Measurements from ENCODE around the gene GRIN3B. TPM values are rescaled to one million over a fixed set of nuclear protein-coding genes. Genes with fewer than 3 reads are reported as not detected.
A peak's percentile ranks its signal among the peaks of the same experiment; 100 is the strongest.

Gene GRIN3B
- total RNA-seq, 1 donor from 2014 or later: not detected

DNA sequence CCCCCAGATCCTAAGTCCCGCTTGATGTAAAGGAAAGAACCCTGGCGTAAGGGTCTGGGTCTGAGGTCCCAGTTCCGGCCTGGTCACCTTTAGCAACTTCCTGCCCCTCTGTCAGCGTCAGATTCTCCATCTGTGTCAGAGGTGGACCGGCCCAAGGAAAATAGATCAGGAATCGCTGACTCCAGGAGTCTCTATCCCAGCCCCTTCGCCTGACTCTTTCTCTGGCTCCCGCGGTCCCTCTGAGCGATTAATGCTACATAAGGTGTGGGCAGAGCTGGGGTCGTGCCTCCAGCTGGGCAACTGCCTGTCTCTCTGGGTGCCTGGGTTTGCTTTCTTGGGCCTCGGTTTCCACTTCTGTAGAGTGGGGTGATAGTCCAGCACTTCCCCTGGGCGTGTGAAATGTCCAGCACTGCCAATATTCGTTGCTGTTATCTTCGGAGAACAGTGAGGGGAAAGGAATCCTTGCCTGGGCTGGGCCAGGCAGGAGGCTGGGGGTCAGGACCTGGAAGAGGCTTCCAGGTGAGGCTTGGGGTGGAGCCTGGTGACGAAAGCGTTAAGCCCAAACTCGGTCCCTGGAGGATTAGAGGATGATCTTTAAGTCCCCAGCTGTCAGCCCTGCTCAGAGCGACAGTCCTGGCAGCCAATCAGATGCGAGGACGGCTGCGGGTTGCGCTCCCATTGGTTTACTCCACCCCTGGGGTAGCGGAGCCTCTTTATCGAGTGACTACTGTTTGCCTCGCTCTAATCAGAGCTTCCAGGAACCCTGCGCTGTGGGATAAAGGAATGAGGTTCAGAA is 40.5 kb downstream of the GRIN3B start:
- Histone ChIP-seq H3K9me3 (no peaks in the 10 kb centered on the region), H3K4me3 (peak overlapping the region; percentile 51 to 55), H3K4me1 (peaks cover 36% of the 10 kb centered on the region), H3K27me3 (no peaks in the 10 kb centered on the region), H3K27ac (peak overlapping the region; percentile 34), H3K36me3 (peaks cover 0 to 19% of the 10 kb centered on the region in 2 donors)
- DNase-seq (ENCODE audit: extremely low spot score in 2 of 2): no peak
- TF ChIP-seq POLR2A (IDR thresholded peaks at IDR 0.05): no peak
- peak; percentile 23 to 48 for TF ChIP-seq POLR2AphosphoS5 (IDR thresholded peaks at IDR 0.05; ENCODE audit: insufficient read depth in 1 of 2, low read depth in 1 of 2)
- TF ChIP-seq, protein P1, sequence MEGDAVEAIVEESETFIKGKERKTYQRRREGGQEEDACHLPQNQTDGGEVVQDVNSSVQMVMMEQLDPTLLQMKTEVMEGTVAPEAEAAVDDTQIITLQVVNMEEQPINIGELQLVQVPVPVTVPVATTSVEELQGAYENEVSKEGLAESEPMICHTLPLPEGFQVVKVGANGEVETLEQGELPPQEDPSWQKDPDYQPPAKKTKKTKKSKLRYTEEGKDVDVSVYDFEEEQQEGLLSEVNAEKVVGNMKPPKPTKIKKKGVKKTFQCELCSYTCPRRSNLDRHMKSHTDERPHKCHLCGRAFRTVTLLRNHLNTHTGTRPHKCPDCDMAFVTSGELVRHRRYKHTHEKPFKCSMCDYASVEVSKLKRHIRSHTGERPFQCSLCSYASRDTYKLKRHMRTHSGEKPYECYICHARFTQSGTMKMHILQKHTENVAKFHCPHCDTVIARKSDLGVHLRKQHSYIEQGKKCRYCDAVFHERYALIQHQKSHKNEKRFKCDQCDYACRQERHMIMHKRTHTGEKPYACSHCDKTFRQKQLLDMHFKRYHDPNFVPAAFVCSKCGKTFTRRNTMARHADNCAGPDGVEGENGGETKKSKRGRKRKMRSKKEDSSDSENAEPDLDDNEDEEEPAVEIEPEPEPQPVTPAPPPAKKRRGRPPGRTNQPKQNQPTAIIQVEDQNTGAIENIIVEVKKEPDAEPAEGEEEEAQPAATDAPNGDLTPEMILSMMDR (IDR thresholded peaks at IDR 0.05): no peak
- intact Hi-C loops (cut with DNase I): no loop called here

DNA sequence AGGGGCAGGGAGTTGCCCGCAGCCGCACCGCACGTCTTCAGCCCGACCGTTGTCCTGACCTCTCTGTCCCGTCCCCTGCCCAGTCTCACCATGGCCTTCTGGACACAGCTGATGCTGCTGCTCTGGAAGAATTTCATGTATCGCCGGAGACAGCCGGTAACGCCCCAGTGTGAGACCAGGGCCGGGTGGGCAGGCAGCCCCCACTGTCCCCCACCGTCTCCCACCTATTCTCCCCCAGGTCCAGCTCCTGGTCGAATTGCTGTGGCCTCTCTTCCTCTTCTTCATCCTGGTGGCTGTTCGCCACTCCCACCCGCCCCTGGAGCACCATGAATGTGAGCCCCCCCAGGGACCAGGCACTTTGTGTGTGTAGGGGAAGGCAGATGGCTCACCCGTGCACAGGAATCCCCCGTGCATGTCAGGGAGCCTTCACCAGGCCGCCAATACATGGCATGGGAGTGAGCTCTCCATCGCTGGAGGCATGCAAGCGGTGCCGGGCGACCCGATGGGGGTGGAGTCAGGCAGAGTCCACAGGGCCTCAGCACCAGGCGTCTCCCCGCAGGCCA is 41.1 kb downstream of the GRIN3B start:
- no peak for DNase-seq (ENCODE audit: extremely low spot score in 2 of 2)
- peak overlapping the region; percentile 51 to 55 for H3K4me3 ChIP-seq
- H3K4me1 ChIP-seq: peaks cover 36% of the 10 kb centered on the region
- no peak for TF ChIP-seq POLR2A (IDR thresholded peaks at IDR 0.05)
- no peak for TF ChIP-seq POLR2AphosphoS5 (IDR thresholded peaks at IDR 0.05; ENCODE audit: insufficient read depth in 1 of 2, low read depth in 1 of 2)
- TF ChIP-seq, protein P1 (IDR thresholded peaks at IDR 0.05): no peak
- intact Hi-C loops (cut with DNase I): no loop called here
- no peaks in the 10 kb centered on the region for H3K9me3 ChIP-seq
- H3K27me3 ChIP-seq: no peaks in the 10 kb centered on the region
- H3K36me3 ChIP-seq: peaks cover 0 to 12% of the 10 kb centered on the region in 2 donors
- no peak overlapping the region for H3K27ac ChIP-seq

DNA sequence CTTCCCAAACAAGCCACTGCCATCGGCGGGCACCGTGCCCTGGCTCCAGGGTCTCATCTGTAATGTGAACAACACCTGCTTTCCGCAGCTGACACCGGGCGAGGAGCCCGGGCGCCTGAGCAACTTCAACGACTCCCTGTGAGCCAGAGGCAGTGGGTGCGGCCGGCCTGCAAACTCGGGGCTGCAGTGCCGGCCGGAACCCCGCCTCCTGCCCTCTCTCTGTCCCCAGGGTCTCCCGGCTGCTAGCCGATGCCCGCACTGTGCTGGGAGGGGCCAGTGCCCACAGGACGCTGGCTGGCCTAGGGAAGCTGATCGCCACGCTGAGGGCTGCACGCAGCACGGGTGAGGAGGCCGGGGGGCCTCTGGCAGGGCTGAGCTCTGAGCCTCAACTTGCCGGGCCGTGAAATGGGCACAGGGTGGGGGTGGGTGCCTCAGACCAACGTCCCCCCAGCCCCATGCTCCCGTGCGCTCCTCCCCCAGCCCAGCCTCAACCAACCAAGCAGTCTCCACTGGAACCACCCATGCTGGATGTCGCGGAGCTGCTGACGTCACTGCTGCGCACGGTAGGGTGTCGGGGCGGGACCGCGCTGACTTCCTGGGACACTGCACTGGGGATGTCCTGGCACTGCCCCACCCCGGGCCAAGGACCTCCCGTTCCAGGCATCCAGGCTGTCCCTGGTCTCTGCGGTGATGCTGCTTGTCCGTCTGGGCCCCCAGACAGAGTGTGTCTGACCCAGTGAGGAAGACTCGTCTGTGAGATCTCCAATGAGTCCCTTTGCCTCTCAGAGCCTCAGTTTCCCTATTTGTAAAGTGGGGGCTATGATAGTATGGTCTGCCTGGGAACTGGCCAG is 41.8 kb downstream of the GRIN3B start:
- intact Hi-C loops (cut with DNase I): no loop called here

DNA sequence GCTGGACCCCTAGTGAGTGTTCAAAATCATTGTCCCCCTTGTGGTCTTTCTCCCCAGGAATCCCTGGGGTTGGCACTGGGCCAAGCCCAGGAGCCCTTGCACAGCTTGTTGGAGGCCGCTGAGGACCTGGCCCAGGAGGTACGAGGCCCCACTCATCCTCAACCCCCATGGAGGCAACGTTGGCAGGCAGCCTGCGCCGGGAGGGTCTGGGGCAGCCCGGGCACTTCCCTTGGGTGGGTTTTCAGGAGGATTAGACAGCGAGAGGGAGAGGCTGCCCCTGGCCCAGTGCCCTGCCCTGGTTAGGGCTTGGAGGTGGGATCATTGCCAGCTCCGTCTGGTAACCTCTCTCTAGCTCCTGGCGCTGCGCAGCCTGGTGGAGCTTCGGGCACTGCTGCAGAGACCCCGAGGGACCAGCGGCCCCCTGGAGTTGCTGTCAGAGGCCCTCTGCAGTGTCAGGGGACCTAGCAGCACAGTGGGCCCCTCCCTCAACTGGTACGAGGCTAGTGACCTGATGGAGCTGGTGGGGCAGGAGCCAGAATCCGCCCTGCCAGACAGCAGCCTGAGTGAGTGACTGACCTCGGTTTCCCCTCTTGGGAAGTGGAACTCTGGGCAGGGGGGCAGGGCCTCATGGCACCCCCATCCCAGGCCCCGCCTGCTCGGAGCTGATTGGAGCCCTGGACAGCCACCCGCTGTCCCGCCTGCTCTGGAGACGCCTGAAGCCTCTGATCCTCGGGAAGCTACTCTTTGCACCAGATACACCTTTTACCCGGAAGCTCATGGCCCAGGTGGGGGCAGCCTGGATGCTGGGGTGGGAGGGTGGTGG is 42.7 kb downstream of the GRIN3B start:
- intact Hi-C loops (cut with DNase I): no loop called here
- Histone ChIP-seq H3K4me1 (peaks cover 36% of the 10 kb centered on the region), H3K36me3 (no peaks in the 10 kb centered on the region), H3K27ac (no peak overlapping the region), H3K4me3 (peak overlapping the region in 1 of 2 donors; percentile 5), H3K9me3 (no peaks in the 10 kb centered on the region), H3K27me3 (no peaks in the 10 kb centered on the region)
- no peak for DNase-seq (ENCODE audit: extremely low spot score in 2 of 2)
- no peak for TF ChIP-seq POLR2A (IDR thresholded peaks at IDR 0.05)
- TF ChIP-seq, protein P1 (IDR thresholded peaks at IDR 0.05): no peak
- peak in 1 of 2 donors; percentile 10 for TF ChIP-seq POLR2AphosphoS5 (IDR thresholded peaks at IDR 0.05; ENCODE audit: insufficient read depth in 1 of 2, low read depth in 1 of 2)

More for the DNA sequence above, 41.8 kb downstream of the GRIN3B start:
- Histone ChIP-seq H3K4me1 (peaks cover 36% of the 10 kb centered on the region), H3K27ac (no peak overlapping the region), H3K27me3 (no peaks in the 10 kb centered on the region), H3K4me3 (peak overlapping the region in 1 of 2 donors; percentile 5), H3K36me3 (peaks cover 0 to 5% of the 10 kb centered on the region in 2 donors), H3K9me3 (no peaks in the 10 kb centered on the region)
- no peak for DNase-seq (ENCODE audit: extremely low spot score in 2 of 2)
- TF ChIP-seq POLR2A (IDR thresholded peaks at IDR 0.05): no peak
- TF ChIP-seq, protein P1 (IDR thresholded peaks at IDR 0.05): no peak
- no peak for TF ChIP-seq POLR2AphosphoS5 (IDR thresholded peaks at IDR 0.05; ENCODE audit: insufficient read depth in 1 of 2, low read depth in 1 of 2)

All from vagina (tissue), 2 donors.